Non-pigmented ciliary epithelial cell (primary cell): Measurements from ENCODE around the gene TMEM37.
A peak's percentile ranks its signal among the peaks of the same experiment; 100 is the strongest.

ENCODE experiments used
- DNase-seq: peaks from one replicate; pipeline ENCODE4 v3.0.0-alpha.2; 2010; ENCODE audit warnings: low read depth

TMEM37 gene

GRCh38 chr2:119419065-119419464 is 12.6 kb upstream of the TMEM37 start:
- no peak for DNase-seq

GRCh38 chr2:119419803-119420508 is 11.7 kb upstream of the TMEM37 start:
- DNase-seq: no peak

- no peak for DNase-seq
Observed at GRCh38 chr2:119421304-119421703, 10.3 kb upstream of the TMEM37 start.

DNA sequence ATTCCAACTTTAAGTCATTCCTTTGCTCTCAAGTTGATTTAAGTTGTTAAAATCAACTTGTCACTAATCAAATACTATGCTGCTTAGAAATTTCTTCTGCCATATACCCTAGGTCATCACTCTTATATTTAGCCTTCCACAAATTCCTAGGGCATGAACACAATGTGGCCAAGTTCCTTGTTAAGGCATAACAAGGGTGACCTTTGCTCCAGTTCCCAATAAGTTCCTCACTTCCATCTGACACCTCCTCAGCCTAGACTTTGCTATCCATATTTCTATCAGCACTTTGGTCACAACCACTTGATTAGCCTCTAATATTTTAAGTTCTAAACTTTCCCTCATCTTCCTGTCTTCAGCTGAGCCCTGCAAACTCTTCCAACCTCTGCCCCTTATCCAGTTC is 9.9 kb upstream of the TMEM37 start:
- DNase-seq: no peak

DNA sequence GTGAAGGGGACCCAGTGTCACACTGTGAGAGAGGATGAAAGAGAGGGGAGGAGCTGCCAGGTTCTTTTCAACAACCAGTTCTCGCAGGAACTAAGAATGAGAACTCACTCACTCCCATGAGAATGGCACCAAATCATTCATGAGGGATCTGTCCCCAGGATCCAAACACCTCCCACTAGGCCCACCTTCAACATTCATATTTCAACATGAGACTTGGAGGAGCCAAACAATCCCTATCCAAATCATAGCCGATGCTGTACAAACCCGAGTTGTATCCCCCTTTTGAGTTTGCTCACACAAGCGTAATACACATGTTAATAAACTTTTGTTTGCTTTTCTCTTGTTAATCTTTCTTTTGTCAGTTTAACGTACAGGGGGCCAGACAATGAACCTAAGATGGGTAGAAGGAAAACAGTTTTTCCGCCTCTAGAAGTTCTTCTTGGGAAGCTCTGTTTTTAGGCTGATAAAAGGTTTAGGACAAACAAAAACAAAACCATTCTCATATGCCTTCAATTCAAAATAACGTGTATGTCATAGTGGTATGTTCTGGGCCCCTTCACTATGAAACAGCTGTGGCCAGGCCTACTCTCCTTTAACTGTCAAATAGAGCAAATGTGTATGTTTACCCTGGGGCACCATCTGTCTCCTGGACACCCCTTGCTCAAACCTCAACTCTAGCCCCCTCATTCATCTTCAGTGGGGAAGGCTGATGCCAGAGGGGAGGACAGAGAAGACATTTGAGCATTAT is 9.1 kb upstream of the TMEM37 start:
- no peak for DNase-seq

GRCh38 chr2:119423108-119423444 is 8.6 kb upstream of the TMEM37 start:
- DNase-seq: no peak

DNA sequence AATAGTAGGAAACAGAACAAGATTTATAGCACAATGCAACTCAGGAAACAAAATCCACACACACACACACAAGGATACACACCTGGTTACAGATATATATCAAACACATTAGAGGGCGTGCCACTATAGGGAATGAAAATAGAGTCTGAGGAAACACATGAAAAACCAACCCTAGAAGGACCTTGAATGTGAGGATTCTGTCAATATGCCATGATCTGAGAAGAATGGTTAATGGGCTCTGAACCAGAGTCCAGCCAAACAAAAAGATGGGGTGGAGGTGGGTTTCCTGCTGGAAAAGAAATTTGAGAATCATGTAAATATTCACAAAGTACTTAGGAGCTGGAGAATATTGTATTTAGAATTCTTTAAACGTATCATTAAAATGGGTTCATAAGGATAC is 7.8 kb upstream of the TMEM37 start:
- no peak for DNase-seq

DNA sequence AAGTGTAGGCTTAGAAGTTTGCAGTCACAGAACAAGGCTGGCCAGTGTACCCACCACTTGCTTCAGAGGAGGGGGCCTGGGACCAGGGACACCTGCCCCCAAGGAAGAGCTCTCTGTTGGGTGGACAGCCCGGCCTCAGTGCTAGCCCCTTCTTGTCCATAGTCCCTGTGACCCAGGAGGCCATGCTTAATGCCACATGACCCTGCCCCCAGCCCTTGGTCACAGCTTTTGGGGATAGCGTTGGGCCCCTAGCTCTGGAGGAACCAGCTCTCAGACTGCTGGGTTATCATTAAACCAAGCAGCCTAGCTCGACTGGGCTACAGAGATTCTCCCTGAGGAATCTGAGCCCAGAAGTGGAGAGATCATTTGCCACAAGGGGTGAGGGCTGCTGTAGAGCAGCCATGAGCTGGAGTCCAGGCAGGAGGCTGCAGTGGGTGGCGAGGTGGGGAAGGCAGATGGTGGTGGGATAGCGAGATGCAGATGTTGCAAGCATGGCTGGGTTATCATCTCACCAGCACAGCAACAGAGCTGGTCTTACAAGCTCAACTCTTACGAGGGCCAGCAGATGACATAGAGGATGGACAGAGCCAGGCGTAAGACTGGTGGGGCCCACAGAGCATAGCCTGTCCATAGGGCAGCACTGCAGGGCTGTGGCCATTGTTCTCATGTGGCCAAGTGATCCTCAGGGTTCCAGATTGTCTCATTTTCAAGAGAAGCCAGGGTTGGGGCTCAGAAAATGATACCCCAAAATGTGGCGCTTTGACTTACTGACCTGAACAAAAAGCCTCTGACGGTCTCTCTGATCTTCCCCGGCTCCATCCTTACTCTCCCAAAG is 7.2 kb upstream of the TMEM37 start:
- DNase-seq: no peak

DNA sequence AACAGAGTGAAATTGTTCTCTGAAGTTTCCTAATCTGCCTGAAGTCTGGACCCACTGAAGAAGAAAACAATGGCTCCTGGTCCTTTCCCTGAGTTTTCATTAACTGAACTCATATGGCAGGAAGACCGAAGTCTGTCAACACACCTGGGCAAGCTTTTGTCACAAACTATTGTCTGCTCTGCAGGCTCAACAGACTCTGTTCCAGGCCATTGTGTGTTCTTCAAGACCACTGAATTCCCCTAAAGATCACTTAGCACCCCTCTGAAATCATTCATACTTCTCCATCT is 6.6 kb upstream of the TMEM37 start:
- DNase-seq: no peak

- no peak for DNase-seq
Observed at GRCh38 chr2:119425620-119426395, 5.8 kb upstream of the TMEM37 start.

- DNase-seq: no peak
Observed at GRCh38 chr2:119426396-119426675, 5.3 kb upstream of the TMEM37 start.

GRCh38 chr2:119426801-119427395 is 4.8 kb upstream of the TMEM37 start:
- no peak for DNase-seq

GRCh38 chr2:119427756-119428155 is 3.9 kb upstream of the TMEM37 start:
- no peak for DNase-seq

- no peak for DNase-seq
Observed at GRCh38 chr2:119428488-119429224, 3.0 kb upstream of the TMEM37 start.

DNA sequence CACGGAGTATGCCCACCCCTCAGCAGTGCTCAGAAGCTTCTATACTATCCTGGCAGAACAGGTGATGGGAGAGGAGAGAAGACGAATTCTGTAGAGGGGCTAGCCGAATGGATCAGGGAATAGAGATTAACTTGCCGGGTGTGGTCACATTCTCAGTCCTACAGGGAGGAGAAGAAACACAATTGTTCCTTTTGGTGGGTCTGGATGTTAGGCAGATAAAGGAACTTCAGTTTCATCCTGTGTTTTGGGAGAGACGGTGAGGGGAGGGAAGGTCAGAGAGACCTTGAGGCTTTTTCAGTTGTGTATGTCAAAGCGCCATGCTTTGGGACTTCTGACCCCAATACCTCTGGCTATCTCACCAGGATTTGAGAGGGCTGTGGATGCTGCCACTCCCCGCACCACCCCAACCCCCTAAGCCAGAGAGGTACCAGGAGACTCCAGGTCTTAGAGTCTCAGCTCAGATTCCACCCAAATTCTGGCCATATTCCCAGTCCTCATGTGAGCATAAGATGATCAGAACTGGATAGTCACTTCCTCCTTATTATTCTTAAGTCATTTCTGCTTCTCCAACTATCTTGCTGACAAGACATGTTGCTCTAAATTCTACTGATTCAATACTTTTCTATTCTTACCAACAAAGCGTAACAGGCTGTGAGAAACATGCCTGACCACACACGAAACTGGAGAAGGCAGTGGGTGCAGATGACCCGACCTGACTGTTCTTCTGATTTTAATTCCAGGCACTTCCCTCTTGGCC is 2.3 kb upstream of the TMEM37 start:
- no peak for DNase-seq

GRCh38 chr2:119430023-119430498 is 1.6 kb upstream of the TMEM37 start:
- no peak for DNase-seq

- peak; percentile 8 for DNase-seq
Observed at GRCh38 chr2:119431976-119432850, 559 bp downstream of the TMEM37 start.

DNA sequence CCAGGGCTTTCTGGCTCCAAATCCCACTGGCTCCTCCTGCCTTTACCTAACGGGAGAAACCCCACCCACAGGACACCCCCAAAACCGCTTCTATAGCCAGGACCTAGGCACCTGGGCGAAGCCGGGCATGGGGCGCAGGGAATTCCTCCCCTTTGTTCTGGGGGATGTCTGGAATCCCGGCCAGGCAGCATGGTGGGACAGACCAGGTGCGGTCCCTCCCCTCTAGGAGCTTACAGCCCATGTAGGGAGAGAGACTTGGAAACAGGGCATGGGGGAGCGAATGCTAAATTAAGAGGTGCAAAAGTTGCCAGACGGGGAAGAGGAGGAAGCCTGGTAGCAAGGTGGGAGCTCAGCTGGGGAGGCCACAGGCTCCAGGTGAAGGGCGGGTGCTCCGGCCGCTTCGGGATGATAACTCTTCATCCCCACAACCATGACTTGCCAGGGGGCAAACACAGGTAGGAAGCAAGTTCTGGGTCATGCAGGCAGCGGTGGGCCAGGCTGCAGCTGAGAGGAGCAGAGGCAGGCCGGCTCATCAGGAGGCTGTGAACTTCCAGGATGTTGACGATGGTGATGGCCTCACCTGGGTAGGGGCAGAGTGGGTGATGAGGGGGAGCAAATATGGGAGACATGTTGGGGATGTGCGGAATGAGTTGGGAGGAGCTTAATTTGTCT is 1.3 kb downstream of the TMEM37 start:
- DNase-seq: no peak
